ENCODE results near the gene C9orf50. TPM values are rescaled to one million over a fixed set of nuclear protein-coding genes. Genes with fewer than 3 reads are reported as not detected.

The C9orf50 gene
- total RNA-seq, 4 donors from 2014 or later: not detected

GRCh38 chr9:129648092-129648763 lies 27.3 kb upstream of the C9orf50 start:
- H3K27ac ChIP-seq: no peak overlapping the region
- intact Hi-C loops (cut with DNase I): loop anchor here (5.0 to 10.0 kb wide), 2 partner anchors 87 to 139 kb away; no protein-coding TSS in a partner anchor
- 65 to 75% methylated on average over 8 to 13 of the region's 16 CpGs for WGBS, 2 donors

GRCh38 chr9:129647635-129648034 lies 26.7 kb upstream of the C9orf50 start:
- no peaks in the 10 kb centered on the region for H3K27me3 ChIP-seq
- no peak for DNase-seq
- 86 to 87% methylated on average over 10 of the region's 10 CpGs for WGBS, 2 donors
- H3K9me3 ChIP-seq: no peaks in the 10 kb centered on the region
- no peak overlapping the region for H3K4me3 ChIP-seq
- peaks cover 0 to 54% (median 22%) of the 10 kb centered on the region in 3 donors for H3K4me1 ChIP-seq
- intact Hi-C loops (cut with DNase I): loop anchor here (5.0 to 10.0 kb wide), 2 partner anchors 87 to 140 kb away; no protein-coding TSS in a partner anchor
- TF ChIP-seq POLR2A (IDR thresholded peaks at IDR 0.05) (no peak), CTCF (IDR thresholded peaks at IDR 0.05) (no peak)
- H3K36me3 ChIP-seq: no peaks in the 10 kb centered on the region
- no peak overlapping the region for H3K27ac ChIP-seq

More at GRCh38 chr9:129648092-129648763, 27.3 kb upstream of the C9orf50 start:
- TF ChIP-seq CTCF (IDR thresholded peaks at IDR 0.05): no peak
- no peak for TF ChIP-seq POLR2A (IDR thresholded peaks at IDR 0.05)
- Histone ChIP-seq H3K4me3 (no peak overlapping the region), H3K4me1 (peaks cover 0 to 51% (median 20%) of the 10 kb centered on the region in 3 donors), H3K27me3 (no peaks in the 10 kb centered on the region), H3K36me3 (no peaks in the 10 kb centered on the region), H3K9me3 (no peaks in the 10 kb centered on the region)
- DNase-seq: no peak

- Histone ChIP-seq H3K4me1 (peaks cover under 1 to 59% (median 25%) of the 10 kb centered on the region in 3 donors), H3K27me3 (no peaks in the 10 kb centered on the region), H3K27ac (no peak overlapping the region), H3K4me3 (no peak overlapping the region), H3K9me3 (no peaks in the 10 kb centered on the region), H3K36me3 (no peaks in the 10 kb centered on the region)
- DNase-seq: no peak
- TF ChIP-seq POLR2A (IDR thresholded peaks at IDR 0.05) (no peak), CTCF (IDR thresholded peaks at IDR 0.05) (no peak)
- whole genome bisulfite sequencing, 2 donors: 93 to 94% methylated on average over 4 to 5 of the region's 7 CpGs
- intact Hi-C loops (cut with DNase I): loop anchor here (5.0 to 10.0 kb wide), 2 partner anchors 88 to 141 kb away; no protein-coding TSS in a partner anchor
Observed at GRCh38 chr9:129646654-129647053, 25.8 kb upstream of the C9orf50 start.

- DNase-seq: no peak
- no peaks in the 10 kb centered on the region for H3K36me3 ChIP-seq
- WGBS, 2 donors: 63 to 75% methylated on average over 2 to 10 of the region's 12 CpGs
- no peak overlapping the region for H3K4me3 ChIP-seq
- no peak for TF ChIP-seq POLR2A (IDR thresholded peaks at IDR 0.05)
- TF ChIP-seq CTCF (IDR thresholded peaks at IDR 0.05): no peak
- H3K9me3 ChIP-seq: no peaks in the 10 kb centered on the region
- intact Hi-C loops (cut with DNase I): loop anchor here (5.0 to 10.0 kb wide), 2 partner anchors 89 to 141 kb away; no protein-coding TSS in a partner anchor
- H3K4me1 ChIP-seq: peaks cover 4 to 63% (median 26%) of the 10 kb centered on the region in 3 donors
- H3K27me3 ChIP-seq: no peaks in the 10 kb centered on the region
- H3K27ac ChIP-seq: no peak overlapping the region
Observed at GRCh38 chr9:129646252-129646651, 25.4 kb upstream of the C9orf50 start.

- Histone ChIP-seq H3K4me1 (peaks cover 13 to 66% (median 39%) of the 10 kb centered on the region in 3 donors), H3K36me3 (no peaks in the 10 kb centered on the region), H3K27me3 (no peaks in the 10 kb centered on the region), H3K9me3 (no peaks in the 10 kb centered on the region), H3K27ac (peak overlapping the region; percentile 62 to 78 (median 66)), H3K4me3 (no peak overlapping the region)
- DNase-seq: no peak
- TF ChIP-seq POLR2A (IDR thresholded peaks at IDR 0.05) (no peak), CTCF (IDR thresholded peaks at IDR 0.05) (no peak)
- 60% methylated on average over 1 of the region's 17 CpGs; no CpG with 5 or more reads in 1 of the 2 donors for WGBS, 2 donors
- intact Hi-C loops (cut with DNase I): loop anchor here (5.0 to 10.0 kb wide), 2 partner anchors 90 to 142 kb away; no protein-coding TSS in a partner anchor
Observed at GRCh38 chr9:129644902-129645301, 24.0 kb upstream of the C9orf50 start.
